ENCODE results near the gene MYB. TPM values are rescaled to one million over a fixed set of nuclear protein-coding genes. Genes with fewer than 3 reads are reported as not detected.
A peak's percentile ranks its signal among the peaks of the same experiment; 100 is the strongest.
"Not testable (repeated sequence)": the region's sequence is repeated elsewhere in the genome, so short reads cannot be mapped to it uniquely, and the experiment has no call there.

The MYB gene
- polyA plus RNA-seq, 6 donors from 2014 or later: 0.13 to 0.39 (median 0.26) TPM; not detected in 2

- Mint-ChIP-seq H3K27ac (peak overlapping the region in 2 of 6 donors; percentile 11 to 35), H3K4me3 (no peak overlapping the region), H3K9me3 (peaks cover 0 to 6% (median 0%) of the 10 kb centered on the region in 7 donors), H3K27me3 (no peaks in the 10 kb centered on the region), H3K36me3 (no peaks in the 10 kb centered on the region), H3K4me1 (peaks cover 4 to 14% (median 13%) of the 10 kb centered on the region in 3 donors)
- ATAC-seq (ENCODE audit: low read depth in 2 of 2) (no peak), DNase-seq (no peak)
Observed at GRCh38 chr6:135149376-135149775, 31.7 kb upstream of the MYB start.

GRCh38 chr6:135150481-135150880 lies 30.6 kb upstream of the MYB start:
- not testable (repeated sequence) for H3K4me3 Mint-ChIP-seq

GRCh38 chr6:135154125-135154524 lies 27.0 kb upstream of the MYB start:
- not testable (repeated sequence) for H3K4me1 Mint-ChIP-seq; DNase-seq; H3K27ac Mint-ChIP-seq; ATAC-seq (ENCODE audit: low read depth in 2 of 2); H3K4me3 Mint-ChIP-seq; H3K27me3 Mint-ChIP-seq; H3K9me3 Mint-ChIP-seq; H3K36me3 Mint-ChIP-seq

More at GRCh38 chr6:135150481-135150880, 30.6 kb upstream of the MYB start:
- not testable (repeated sequence) for H3K27me3 Mint-ChIP-seq; H3K27ac Mint-ChIP-seq; H3K36me3 Mint-ChIP-seq; H3K4me1 Mint-ChIP-seq; ATAC-seq (ENCODE audit: low read depth in 2 of 2); H3K9me3 Mint-ChIP-seq; DNase-seq

GRCh38 chr6:135158397-135158796 lies 22.7 kb upstream of the MYB start:
- H3K36me3 Mint-ChIP-seq: no peaks in the 10 kb centered on the region

GRCh38 chr6:135159531-135159930 lies 21.6 kb upstream of the MYB start:
- ATAC-seq (ENCODE audit: low read depth in 2 of 2) (no peak), DNase-seq (no peak)
- Mint-ChIP-seq H3K27me3 (peaks cover 0 to 13% (median 9%) of the 10 kb centered on the region in 3 donors), H3K36me3 (no peaks in the 10 kb centered on the region), H3K9me3 (no peaks in the 10 kb centered on the region), H3K27ac (no peak overlapping the region), H3K4me3 (no peak overlapping the region), H3K4me1 (peaks cover 0 to 10% (median 5%) of the 10 kb centered on the region in 3 donors)

More at GRCh38 chr6:135158397-135158796, 22.7 kb upstream of the MYB start:
- Mint-ChIP-seq H3K4me1 (peaks cover 0 to 8% (median 2%) of the 10 kb centered on the region in 3 donors), H3K27ac (no peak overlapping the region), H3K27me3 (peaks cover 0 to 13% (median 9%) of the 10 kb centered on the region in 3 donors), H3K9me3 (no peaks in the 10 kb centered on the region), H3K4me3 (no peak overlapping the region)
- ATAC-seq (ENCODE audit: low read depth in 2 of 2) (no peak), DNase-seq (no peak)

GRCh38 chr6:135161411-135162395 lies 19.4 kb upstream of the MYB start:
- Mint-ChIP-seq H3K27ac (no peak overlapping the region), H3K27me3 (peaks cover 0 to 9% (median 8%) of the 10 kb centered on the region in 3 donors), H3K9me3 (no peaks in the 10 kb centered on the region), H3K36me3 (no peaks in the 10 kb centered on the region), H3K4me1 (peaks cover 0 to 10% (median 5%) of the 10 kb centered on the region in 3 donors), H3K4me3 (no peak overlapping the region)
- ATAC-seq (ENCODE audit: low read depth in 2 of 2) (no peak), DNase-seq (no peak)

- H3K4me3 Mint-ChIP-seq: peak overlapping the region in 3 of 8 donors; percentile 8 to 63 (median 59)
- H3K9me3 Mint-ChIP-seq: no peaks in the 10 kb centered on the region
- no peak for ATAC-seq (ENCODE audit: low read depth in 2 of 2)
- peaks cover 0 to 10% (median 5%) of the 10 kb centered on the region in 3 donors for H3K4me1 Mint-ChIP-seq
- peaks cover 0 to 8% (median 5%) of the 10 kb centered on the region in 3 donors for H3K27me3 Mint-ChIP-seq
- no peak for DNase-seq
- no peaks in the 10 kb centered on the region for H3K36me3 Mint-ChIP-seq
- H3K27ac Mint-ChIP-seq: peak overlapping the region in 4 of 6 donors; percentile 11 to 69 (median 25)
Observed at GRCh38 chr6:135162678-135163439, 18.2 kb upstream of the MYB start.

GRCh38 chr6:135163440-135163738 lies 17.7 kb upstream of the MYB start:
- ATAC-seq (ENCODE audit: low read depth in 2 of 2) (peak; percentile 91 to 94), DNase-seq (peak; percentile 23)
- Mint-ChIP-seq H3K4me1 (peaks cover 0 to 10% (median 5%) of the 10 kb centered on the region in 3 donors), H3K27ac (peak overlapping the region in 4 of 6 donors; percentile 11 to 69 (median 25)), H3K27me3 (peaks cover 0 to 8% (median 5%) of the 10 kb centered on the region in 3 donors), H3K36me3 (no peaks in the 10 kb centered on the region), H3K4me3 (peak overlapping the region in 3 of 8 donors; percentile 8 to 63 (median 59)), H3K9me3 (no peaks in the 10 kb centered on the region)

GRCh38 chr6:135164387-135164786 lies 16.7 kb upstream of the MYB start:
- not testable (repeated sequence) for DNase-seq; H3K27ac Mint-ChIP-seq; H3K4me3 Mint-ChIP-seq; H3K9me3 Mint-ChIP-seq; H3K27me3 Mint-ChIP-seq; H3K36me3 Mint-ChIP-seq; ATAC-seq (ENCODE audit: low read depth in 2 of 2)
- peaks cover 0 to 10% (median 5%) of the 10 kb centered on the region in 3 donors for H3K4me1 Mint-ChIP-seq

GRCh38 chr6:135165031-135165430 lies 16.1 kb upstream of the MYB start:
- H3K36me3 Mint-ChIP-seq: no peaks in the 10 kb centered on the region

GRCh38 chr6:135166515-135166914 lies 14.6 kb upstream of the MYB start:
- DNase-seq (no peak), ATAC-seq (ENCODE audit: low read depth in 2 of 2) (no peak)
- Mint-ChIP-seq H3K4me3 (no peak overlapping the region), H3K36me3 (no peaks in the 10 kb centered on the region), H3K9me3 (no peaks in the 10 kb centered on the region), H3K4me1 (peaks cover 0 to 10% (median 5%) of the 10 kb centered on the region in 3 donors), H3K27ac (no peak overlapping the region), H3K27me3 (no peaks in the 10 kb centered on the region)

More at GRCh38 chr6:135165031-135165430, 16.1 kb upstream of the MYB start:
- Mint-ChIP-seq H3K4me1 (peaks cover 0 to 10% (median 5%) of the 10 kb centered on the region in 3 donors), H3K9me3 (no peaks in the 10 kb centered on the region), H3K27me3 (peaks cover 0 to 6% (median 4%) of the 10 kb centered on the region in 3 donors), H3K4me3 (no peak overlapping the region), H3K27ac (no peak overlapping the region)
- no peak for ATAC-seq (ENCODE audit: low read depth in 2 of 2)
- DNase-seq: no peak

- Mint-ChIP-seq H3K27ac (no peak overlapping the region), H3K4me3 (no peak overlapping the region), H3K4me1 (peaks cover 0 to 10% (median 5%) of the 10 kb centered on the region in 3 donors), H3K27me3 (no peaks in the 10 kb centered on the region), H3K9me3 (no peaks in the 10 kb centered on the region), H3K36me3 (no peaks in the 10 kb centered on the region)
- ATAC-seq (ENCODE audit: low read depth in 2 of 2): no peak
- DNase-seq: no peak
Observed at GRCh38 chr6:135167617-135168016, 13.5 kb upstream of the MYB start.

GRCh38 chr6:135168766-135169165 lies 12.3 kb upstream of the MYB start:
- ATAC-seq (ENCODE audit: low read depth in 2 of 2): no peak
- no peak overlapping the region for H3K4me3 Mint-ChIP-seq

More at GRCh38 chr6:135168766-135169165, 12.3 kb upstream of the MYB start:
- Mint-ChIP-seq H3K36me3 (no peaks in the 10 kb centered on the region), H3K27ac (no peak overlapping the region), H3K27me3 (no peaks in the 10 kb centered on the region), H3K9me3 (no peaks in the 10 kb centered on the region), H3K4me1 (no peaks in the 10 kb centered on the region)
- no peak for DNase-seq

All from naive B cell (primary cell).